Measurements from ENCODE around the gene TMEM62. TPM values are rescaled to one million over a fixed set of nuclear protein-coding genes. Genes with fewer than 3 reads are reported as not detected.

The TMEM62 gene
- 10 to 100 TPM; 15.7 to 21.4 TPM for total RNA-seq

- peak within 1 kb of the TSS; percentile 90 for H3K4me3 Mint-ChIP-seq
Observed at GRCh38 chr15:43133430-43134156, at the start of gene TMEM62. Gene TMEM62 (plus strand): TSS chr15:43133586. CDS start chr15:43133803, 217 bp downstream.

GRCh38 chr15:43085921-43086320 is 47.5 kb upstream of the TMEM62 start:
- peaks cover 69% of the 10 kb centered on the region for H3K36me3 Mint-ChIP-seq (ENCODE audit: low read depth)
- no peak overlapping the region for H3K27ac Mint-ChIP-seq
- no peaks in the 10 kb centered on the region for H3K9me3 Mint-ChIP-seq
- ATAC-seq (replicated peaks) = no peak
- H3K4me1 Mint-ChIP-seq = no peaks in the 10 kb centered on the region
- no peak overlapping the region for H3K4me3 Mint-ChIP-seq
- H3K27me3 Mint-ChIP-seq = no peaks in the 10 kb centered on the region

More at GRCh38 chr15:43133430-43134156, at the start of gene TMEM62:
- peaks cover 9% of the 10 kb centered on the region for H3K4me1 Mint-ChIP-seq
- H3K27ac Mint-ChIP-seq = peak within 1 kb of the TSS; percentile 91
- peaks cover 3% of the 10 kb centered on the region for H3K9me3 Mint-ChIP-seq
- H3K36me3 Mint-ChIP-seq (ENCODE audit: low read depth) = peaks cover 32% of the 10 kb centered on the region
- no peaks in the 10 kb centered on the region for H3K27me3 Mint-ChIP-seq
- ATAC-seq (replicated peaks) = peak; percentile 91

- ATAC-seq (replicated peaks) = peak; percentile 5
- H3K27ac Mint-ChIP-seq = no peak overlapping the region
- no peak overlapping the region for H3K4me3 Mint-ChIP-seq
Observed at GRCh38 chr15:43086551-43086950, 46.8 kb upstream of the TMEM62 start.

GRCh38 chr15:43091859-43092258 is 41.5 kb upstream of the TMEM62 start:
- ATAC-seq (replicated peaks) = no peak
- Mint-ChIP-seq H3K9me3 (no peaks in the 10 kb centered on the region), H3K36me3 (ENCODE audit: low read depth) (peaks cover 68% of the 10 kb centered on the region), H3K4me3 (no peak overlapping the region), H3K27me3 (no peaks in the 10 kb centered on the region), H3K4me1 (peaks cover 17% of the 10 kb centered on the region), H3K27ac (no peak overlapping the region)

More at GRCh38 chr15:43086551-43086950, 46.8 kb upstream of the TMEM62 start:
- Mint-ChIP-seq H3K27me3 (no peaks in the 10 kb centered on the region), H3K9me3 (no peaks in the 10 kb centered on the region), H3K36me3 (ENCODE audit: low read depth) (peaks cover 63% of the 10 kb centered on the region), H3K4me1 (no peaks in the 10 kb centered on the region)

GRCh38 chr15:43093026-43093425 is 40.4 kb upstream of the TMEM62 start:
- ATAC-seq (replicated peaks) = no peak
- H3K27me3 Mint-ChIP-seq = no peaks in the 10 kb centered on the region
- peaks cover 24% of the 10 kb centered on the region for H3K4me1 Mint-ChIP-seq
- H3K9me3 Mint-ChIP-seq = no peaks in the 10 kb centered on the region
- H3K27ac Mint-ChIP-seq = no peak overlapping the region
- peaks cover 77% of the 10 kb centered on the region for H3K36me3 Mint-ChIP-seq (ENCODE audit: low read depth)
- no peak overlapping the region for H3K4me3 Mint-ChIP-seq

- peaks cover 81% of the 10 kb centered on the region for H3K36me3 Mint-ChIP-seq (ENCODE audit: low read depth)
- H3K27ac Mint-ChIP-seq = peak overlapping the region; percentile 77
- no peaks in the 10 kb centered on the region for H3K27me3 Mint-ChIP-seq
- H3K4me3 Mint-ChIP-seq = no peak overlapping the region
- no peaks in the 10 kb centered on the region for H3K9me3 Mint-ChIP-seq
- H3K4me1 Mint-ChIP-seq = peaks cover 24% of the 10 kb centered on the region
- ATAC-seq (replicated peaks) = no peak
Observed at GRCh38 chr15:43094416-43095030, 38.9 kb upstream of the TMEM62 start.

GRCh38 chr15:43095243-43095642 is 38.1 kb upstream of the TMEM62 start:
- no peak for ATAC-seq (replicated peaks)
- Mint-ChIP-seq H3K27me3 (no peaks in the 10 kb centered on the region), H3K4me3 (no peak overlapping the region), H3K9me3 (no peaks in the 10 kb centered on the region), H3K27ac (peak overlapping the region; percentile 77), H3K36me3 (ENCODE audit: low read depth) (peaks cover 84% of the 10 kb centered on the region), H3K4me1 (peaks cover 27% of the 10 kb centered on the region)

- no peak overlapping the region for H3K27ac Mint-ChIP-seq
- H3K4me1 Mint-ChIP-seq = peaks cover 31% of the 10 kb centered on the region
- H3K27me3 Mint-ChIP-seq = no peaks in the 10 kb centered on the region
- peaks cover 89% of the 10 kb centered on the region for H3K36me3 Mint-ChIP-seq (ENCODE audit: low read depth)
- peak; percentile 56 for ATAC-seq (replicated peaks)
- no peak overlapping the region for H3K4me3 Mint-ChIP-seq
- H3K9me3 Mint-ChIP-seq = no peaks in the 10 kb centered on the region
Observed at GRCh38 chr15:43095708-43096347, 37.6 kb upstream of the TMEM62 start.

GRCh38 chr15:43096411-43096810 is 37.0 kb upstream of the TMEM62 start:
- no peak overlapping the region for H3K27ac Mint-ChIP-seq
- H3K36me3 Mint-ChIP-seq (ENCODE audit: low read depth) = peaks cover 95% of the 10 kb centered on the region
- H3K27me3 Mint-ChIP-seq = no peaks in the 10 kb centered on the region
- ATAC-seq (replicated peaks) = no peak
- H3K9me3 Mint-ChIP-seq = no peaks in the 10 kb centered on the region
- no peak overlapping the region for H3K4me3 Mint-ChIP-seq
- peaks cover 36% of the 10 kb centered on the region for H3K4me1 Mint-ChIP-seq

- Mint-ChIP-seq H3K27me3 (no peaks in the 10 kb centered on the region), H3K27ac (no peak overlapping the region)
Observed at GRCh38 chr15:43099105-43099845, 34.1 kb upstream of the TMEM62 start.

GRCh38 chr15:43100971-43101370 is 32.4 kb upstream of the TMEM62 start:
- peaks cover 97% of the 10 kb centered on the region for H3K36me3 Mint-ChIP-seq (ENCODE audit: low read depth)

More at GRCh38 chr15:43099105-43099845, 34.1 kb upstream of the TMEM62 start:
- Mint-ChIP-seq H3K4me1 (peaks cover 52% of the 10 kb centered on the region), H3K4me3 (no peak overlapping the region), H3K9me3 (no peaks in the 10 kb centered on the region), H3K36me3 (ENCODE audit: low read depth) (peaks cover 100% of the 10 kb centered on the region)
- ATAC-seq (replicated peaks) = no peak

GRCh38 chr15:43102187-43102586 is 31.2 kb upstream of the TMEM62 start:
- Mint-ChIP-seq H3K4me1 (peaks cover 49% of the 10 kb centered on the region), H3K4me3 (no peak overlapping the region), H3K9me3 (no peaks in the 10 kb centered on the region), H3K36me3 (ENCODE audit: low read depth) (peaks cover 88% of the 10 kb centered on the region), H3K27me3 (no peaks in the 10 kb centered on the region), H3K27ac (peak overlapping the region; percentile 28)
- no peak for ATAC-seq (replicated peaks)

More at GRCh38 chr15:43100971-43101370, 32.4 kb upstream of the TMEM62 start:
- no peak for ATAC-seq (replicated peaks)
- Mint-ChIP-seq H3K9me3 (no peaks in the 10 kb centered on the region), H3K27me3 (no peaks in the 10 kb centered on the region), H3K4me3 (no peak overlapping the region), H3K4me1 (peaks cover 52% of the 10 kb centered on the region), H3K27ac (no peak overlapping the region)

GRCh38 chr15:43103907-43104306 is 29.5 kb upstream of the TMEM62 start:
- Mint-ChIP-seq H3K4me3 (peak overlapping the region; percentile 94), H3K27me3 (no peaks in the 10 kb centered on the region), H3K4me1 (peaks cover 43% of the 10 kb centered on the region), H3K27ac (peak overlapping the region; percentile 57), H3K36me3 (ENCODE audit: low read depth) (peaks cover 71% of the 10 kb centered on the region), H3K9me3 (no peaks in the 10 kb centered on the region)
- ATAC-seq (replicated peaks) = no peak

GRCh38 chr15:43104426-43104825 is 29.0 kb upstream of the TMEM62 start:
- no peak for ATAC-seq (replicated peaks)
- Mint-ChIP-seq H3K27ac (peak overlapping the region; percentile 57), H3K36me3 (ENCODE audit: low read depth) (peaks cover 66% of the 10 kb centered on the region), H3K4me1 (peaks cover 43% of the 10 kb centered on the region), H3K27me3 (no peaks in the 10 kb centered on the region), H3K4me3 (peak overlapping the region; percentile 94), H3K9me3 (no peaks in the 10 kb centered on the region)
